GM12878 (cell line): ENCODE data around the gene SGTA. TPM values are rescaled to one million over a fixed set of nuclear protein-coding genes. Genes with fewer than 3 reads are reported as not detected.

Experiments used
- ATAC-seq: fragments of 200-7000 bp; cut with Tn5 transposase; 3 replicates; pipeline ENCODE4 v1.9.1; 2020; ENCODE audit warnings: mild to moderate bottlenecking, moderate library complexity
- BruUV-seq: library from RNA; stranded (reverse); fragments of 400-500 nt; replicated peaks from 2 replicates; lab custom pipeline; 2021; lab: Mats Ljungman, UMichigan
- CTCF ChIA-PET: fragments of 300-600 bp; sonication (Branson Sonifier 250); formaldehyde crosslinking; extraction: SDS; loops from one replicate; lab custom pipeline; 2021; ENCODE audit warnings: inconsistent platforms; lab: Yijun Ruan, JAX
- POLR2A ChIA-PET: fragments of 350-600 bp; formaldehyde crosslinking; extraction: SDS; loops from one replicate; lab custom pipeline; 2021; ENCODE audit warnings: inconsistent platforms; lab: Charles Lee
- RAD21 ChIA-PET: fragments of 300-600 bp; sonication (Branson Sonifier 250); formaldehyde crosslinking; loops from one replicate; lab custom pipeline; 2023; ENCODE audit warnings: antibody characterized with exemption; ENCODE audit not compliant: unreplicated experiment; lab: Charles Lee
- SMC1A ChIA-PET: fragments of 300-600 bp; sonication (Branson Sonifier 250); formaldehyde crosslinking; loops from one replicate; lab custom pipeline; 2023; ENCODE audit not compliant: unreplicated experiment, uncharacterized antibody; lab: Charles Lee
- DNase-seq: peaks from one replicate; pipeline ENCODE4 v3.0.0-alpha.2; 2011; ENCODE audit warnings: low read depth, low spot score
- FAIRE-seq: peaks from 3 replicates; lab custom pipeline; 2011; peaks lifted over from hg19 to GRCh38; lab: Jason Lieb, UNC
- H2AFZ ChIP-seq: 2 replicates; pipeline ENCODE4 v1.6.0; 2011; ENCODE audit warnings: low read depth, low read length, control low read depth; ENCODE audit not compliant: control insufficient read depth
- H3K27ac ChIP-seq: 2 replicates; pipeline ENCODE4 v1.5.1; 2011; ENCODE audit warnings: control low read depth; ENCODE audit not compliant: control insufficient read depth, insufficient read depth
- H3K27me3 ChIP-seq, 2 experiments: replicated peaks in 1 of 2; 2 replicates each; pipeline versions ENCODE4 v1.6.0 to v1.6.1; 2011; ENCODE audit warnings: low read length in 1 of 2; ENCODE audit not compliant: control insufficient read depth in 2 of 2, insufficient read depth in 2 of 2
- H3K36me3 ChIP-seq, 2 experiments: 2 replicates each; pipeline ENCODE4 v1.5.1; 2011; ENCODE audit warnings: low read length in 1 of 2; ENCODE audit not compliant: control insufficient read depth in 2 of 2, insufficient read depth in 2 of 2
- H3K4me1 ChIP-seq: 2 replicates; pipeline ENCODE4 v1.6.1; 2011; ENCODE audit warnings: mild to moderate bottlenecking, low read length, moderate library complexity, mixed read lengths; ENCODE audit not compliant: control insufficient read depth, insufficient read depth
- H3K4me2 ChIP-seq: 2 replicates; pipeline ENCODE4 v1.6.0; 2011; ENCODE audit warnings: control low read depth; ENCODE audit not compliant: control insufficient read depth, insufficient read depth
- H3K4me3 ChIP-seq: fragments of 200-600 bp; sonication (generic); 2 replicates; pipeline ENCODE4 v1.5.1; 2016
- H3K79me2 ChIP-seq: 2 replicates; pipeline ENCODE4 v1.6.0; 2011; ENCODE audit warnings: low read length; ENCODE audit not compliant: control insufficient read depth, insufficient read depth
- H3K9ac ChIP-seq: 2 replicates; pipeline ENCODE4 v1.8.0; 2011; ENCODE audit warnings: low read length, control low read depth, mixed read lengths; ENCODE audit not compliant: control insufficient read depth, insufficient read depth
- H3K9me3 ChIP-seq: replicated peaks from 3 replicates; pipeline ENCODE4 v1.5.1; 2011; ENCODE audit warnings: mild to moderate bottlenecking, low read length; ENCODE audit not compliant: control insufficient read depth, insufficient read depth
- H4K20me1 ChIP-seq: 2 replicates; pipeline ENCODE4 v1.6.0; 2011; ENCODE audit not compliant: control insufficient read depth, insufficient read depth
- CBX5 ChIP-seq: sonication (generic); IDR thresholded peaks from 2 replicates; pipeline ENCODE4 v1.6.1; 2016; ENCODE audit warnings: low read depth, moderate library complexity, mild to moderate bottlenecking, inconsistent platforms
- LARP7 ChIP-seq: fragments of 450-650 bp; IDR thresholded peaks from 2 replicates; pipeline ENCODE4 v1.6.1; 2017; ENCODE audit warnings: mild to moderate bottlenecking
- MTA3 ChIP-seq: IDR thresholded peaks from 2 replicates; pipeline ENCODE4 v1.6.1; 2012; ENCODE audit warnings: low read length, inconsistent platforms, borderline replicate concordance
- NR2F1 ChIP-seq: fragments of 450-650 bp; conservative IDR thresholded peaks from 2 replicates; pipeline ENCODE4 v1.6.1; 2017; ENCODE audit warnings: mild to moderate bottlenecking
- POU2F2 ChIP-seq: IDR thresholded peaks from 3 replicates; pipeline ENCODE4 v1.6.1; 2011; ENCODE audit warnings: low read depth, mild to moderate bottlenecking, low read length, borderline replicate concordance
- SMAD5 ChIP-seq: IDR thresholded peaks from 2 replicates; pipeline ENCODE4 v1.6.1; 2016; ENCODE audit warnings: antibody characterized with exemption, low read depth
- TCF3 ChIP-seq: IDR thresholded peaks from 2 replicates; pipeline ENCODE4 v1.6.1; 2012; ENCODE audit warnings: low read depth, mild to moderate bottlenecking, low read length, borderline replicate concordance; ENCODE audit not compliant: insufficient read depth
- WGBS: methylation state at CpG from one replicate; pipeline ENCODE4 v1.1.6; 2016; ENCODE audit warnings: low lambda C conversion rate; ENCODE audit not compliant: insufficient replicate concordance, insufficient coverage; ENCODE audit errors: missing lambda C conversion rate; 5-methylcytosine and 5-hydroxymethylcytosine counted together
- in situ Hi-C: fragments of 300-500 bp; cut with MboI; formaldehyde crosslinking; loops from 9 replicates; pipeline ENCODE4 v1.14.3; 2018; ENCODE audit warnings: mixed read lengths
- intact Hi-C: fragments of 100-400 bp; cut with micrococcal nuclease; formaldehyde crosslinking; loops from one replicate; pipeline ENCODE4 v1.14.2; 2022; ENCODE audit not compliant: unreplicated experiment
- polyA plus RNA-seq, 11 experiments: library from polyadenylated mRNA; depleted of rRNA in 4 of 11; unstranded in 6 of 11; stranded (reverse) in 5 of 11; fragments of >200 nt; fragmentation: Nextera tagmentation in 4 of 11; fragmentation: Illumina TruSeq in 1 of 11; extraction: Ambion mirVana in 4 of 11; extraction: Trizol in 1 of 11; gene quantifications; 1 replicate in 1 of 11; 2 replicates in 10 of 11; pipeline versions ENCODE4 v1.2.1 to v1.2.3, GENCODE V29; 2011 to 2016; ENCODE audit warnings: inconsistent platforms in 2 of 11, missing spikeins in 2 of 11, low read depth in 1 of 11
- total RNA-seq, 4 experiments: library from RNA; depleted of rRNA in 3 of 4; stranded (reverse); fragments of >200 nt in 3 of 4; fragmentation: Illumina TruSeq in 1 of 4; extraction: Trizol in 1 of 4; gene quantifications; 2 replicates each; pipeline versions ENCODE4 v1.2.1 to v1.2.3, GENCODE V29; 2013 to 2021

The SGTA gene
- total and polyA plus RNA-seq, 10 of the 15 experiments (the other 5 are each of a cell fraction or from before 2014, with no cell fraction given), result 2.0 to 102 (median 48.2) TPM

DNA sequence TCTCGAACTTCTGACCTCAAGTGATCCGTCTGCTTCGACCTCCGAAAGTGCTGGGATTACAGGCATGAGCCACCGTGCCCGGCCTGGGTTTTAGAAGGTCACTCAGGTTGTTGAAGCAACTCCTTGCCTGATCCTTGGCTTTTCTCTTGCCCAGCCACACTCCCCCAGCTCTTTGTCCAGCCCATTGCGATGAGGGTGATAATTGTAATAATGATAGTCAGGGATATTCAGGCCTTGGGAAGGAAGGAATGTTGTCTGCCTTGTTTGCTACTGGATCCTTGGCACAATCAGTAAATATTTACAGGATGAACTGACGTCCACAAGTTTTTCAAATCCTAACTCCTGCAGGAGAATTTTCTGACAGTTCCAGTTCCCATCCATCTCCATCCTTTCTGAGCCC is 4.0 kb upstream of the SGTA start:
- TF ChIP-seq LARP7, result no peak
- TF ChIP-seq NR2F1, result 0 out of 2 replicates have a peak, but pooled peaks have one; percentile 31
- no peak for TF ChIP-seq SMAD5
- no peak for TF ChIP-seq POU2F2
- TF ChIP-seq TCF3, result no peak
- TF ChIP-seq CBX5, result no peak
- no peak for TF ChIP-seq MTA3
- TF ChIP-seq, all 136 proteins: peak for 1
- no TSS peak for BruUV-seq
- 79% methylated on average over 8 of the region's 8 CpGs for WGBS
- no peaks in the 10 kb centered on the region for H3K9me3 ChIP-seq
- no peak overlapping the region for H2AFZ ChIP-seq
- H3K79me2 ChIP-seq, result peaks cover 66% of the 10 kb centered on the region
- DNase-seq, result no peak
- ATAC-seq, result no peak
- H3K27ac ChIP-seq, result peak overlapping the region; percentile 35
- H3K27me3 ChIP-seq, result no peaks in the 10 kb centered on the region
- in situ Hi-C loops, result no loop called here
- peak overlapping the region; percentile 43 for H3K9ac ChIP-seq
- peak overlapping the region; percentile 96 for H3K4me2 ChIP-seq
- H4K20me1 ChIP-seq, result no peaks in the 10 kb centered on the region
- peaks cover 7 to 12% of the 10 kb centered on the region in 2 experiments; a peak in 3 of 4 replicates for H3K36me3 ChIP-seq
- intact Hi-C loops, result loop anchor here (10.0 kb wide), 1 partner anchor 512 kb away; no protein-coding TSS in a partner anchor
- ChIA-PET CTCF (interaction anchor here (0.8 to 1.8 kb wide), 2 partner anchors 139 to 171 kb away, joined by 3 to 5 read pairs; no protein-coding TSS in a partner anchor), POLR2A (interaction anchor here (0.6 to 1.1 kb wide), 3 partner anchors 12 to 944 kb away, joined by 3 to 4 read pairs (median 3); no protein-coding TSS in a partner anchor), RAD21 (interaction anchor here (1.0 to 1.1 kb wide), 3 partner anchors 139 to 167 kb away, joined by 3 read pairs; no protein-coding TSS in a partner anchor), SMC1A (interaction anchor here (1.2 kb wide), 1 partner anchor 139 kb away, joined by 4 read pairs; no protein-coding TSS in a partner anchor)
- H3K4me3 ChIP-seq, result peak overlapping the region; percentile 87; the same call in 1 of the 2 replicates
- peaks cover 35% of the 10 kb centered on the region for H3K4me1 ChIP-seq
- FAIRE-seq, result no peak
